ENCODE results near the gene SVIL. TPM values are rescaled to one million over a fixed set of nuclear protein-coding genes. Genes with fewer than 3 reads are reported as not detected.

The SVIL gene
- total and polyA plus RNA-seq, 2 donors = 11.5 to 25.8 TPM

GRCh38 chr10:29530112-29530976 lies 104.4 kb downstream of the SVIL start:
- H3K36me3 ChIP-seq (ENCODE audit: control insufficient read depth in 2 of 2, insufficient read depth in 2 of 2, low read length in 1 of 2) = no peaks in the 10 kb centered on the region
- WGBS = 96% methylated on average over 9 of the region's 9 CpGs
- H3K4me1 ChIP-seq (ENCODE audit: control insufficient read depth in 2 of 2, insufficient read depth in 2 of 2, low read length in 2 of 2) = no peaks in the 10 kb centered on the region
- DNase-seq (ENCODE audit: low read depth in 6 of 9, low spot score in 9 of 9) = no peak
- H3K27me3 ChIP-seq (ENCODE audit: control insufficient read depth in 2 of 2, insufficient read depth in 1 of 2, low read length in 1 of 2) = no peaks in the 10 kb centered on the region
- no peak overlapping the region for H3K4me3 ChIP-seq (ENCODE audit: low read length in 2 of 2)
- no peak overlapping the region for H3K27ac ChIP-seq (ENCODE audit: low read depth in 1 of 2, low read length in 1 of 2)
- no peaks in the 10 kb centered on the region for H3K9me3 ChIP-seq (ENCODE audit: control insufficient read depth in 2 of 2, insufficient read depth in 1 of 2, low read length in 1 of 2)

DNA sequence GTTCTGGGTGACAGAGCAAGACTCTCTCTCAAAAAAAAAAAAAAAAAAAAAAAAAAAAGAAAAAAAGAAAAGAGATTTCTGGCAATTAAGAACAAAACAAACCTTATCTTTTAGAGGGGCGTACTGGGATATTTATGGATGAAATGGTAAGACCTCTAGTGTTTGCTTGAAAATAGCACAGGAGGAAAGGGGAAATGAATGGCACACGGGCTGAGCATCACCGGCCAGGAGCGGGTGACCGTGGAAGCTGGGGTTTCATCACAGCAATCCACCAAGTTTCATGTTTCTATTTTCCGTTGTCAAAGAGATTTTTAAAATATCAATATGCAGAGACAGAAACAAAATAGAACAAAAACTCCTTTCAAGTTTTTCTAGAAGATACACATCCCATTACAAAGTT lies 105.6 kb downstream of the SVIL start:
- peaks cover 0 to 3% of the 10 kb centered on the region in 2 donors for H3K36me3 ChIP-seq (ENCODE audit: control insufficient read depth in 2 of 2, insufficient read depth in 2 of 2, low read length in 1 of 2)

DNA sequence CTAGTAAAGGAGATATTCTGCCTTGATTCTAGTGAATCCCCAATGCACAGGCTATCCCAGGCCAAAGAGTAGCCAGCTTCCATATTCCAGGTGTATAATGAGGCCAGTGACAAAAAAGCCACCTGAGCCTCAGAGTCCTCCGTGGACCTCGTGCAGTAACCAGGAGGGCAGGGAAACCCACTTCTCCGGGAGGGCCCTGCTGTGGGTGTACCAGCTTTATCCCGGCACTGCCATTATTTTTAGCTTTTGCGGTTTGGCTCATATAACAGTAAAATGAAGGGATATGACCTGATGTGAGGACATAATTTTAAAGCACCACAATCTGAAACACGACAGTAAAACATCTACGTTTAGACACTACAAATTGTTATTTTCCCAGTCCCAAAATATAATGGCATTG lies 109.0 kb downstream of the SVIL start:
- H3K9me3 ChIP-seq (ENCODE audit: control insufficient read depth in 2 of 2, insufficient read depth in 1 of 2, low read length in 1 of 2) = no peaks in the 10 kb centered on the region
- peaks cover 8 to 16% of the 10 kb centered on the region in 2 donors for H3K36me3 ChIP-seq (ENCODE audit: control insufficient read depth in 2 of 2, insufficient read depth in 2 of 2, low read length in 1 of 2)
- H3K4me3 ChIP-seq (ENCODE audit: low read length in 2 of 2) = no peak overlapping the region
- WGBS = 98% methylated on average over 7 of the region's 7 CpGs
- H3K27ac ChIP-seq (ENCODE audit: low read depth in 1 of 2, low read length in 1 of 2) = no peak overlapping the region
- no peak for DNase-seq (ENCODE audit: low read depth in 6 of 9, low spot score in 9 of 9)
- H3K4me1 ChIP-seq (ENCODE audit: control insufficient read depth in 2 of 2, insufficient read depth in 2 of 2, low read length in 2 of 2) = peaks cover 0 to 5% of the 10 kb centered on the region in 2 donors
- H3K27me3 ChIP-seq (ENCODE audit: control insufficient read depth in 2 of 2, insufficient read depth in 1 of 2, low read length in 1 of 2) = no peaks in the 10 kb centered on the region

More for the DNA sequence above, 105.6 kb downstream of the SVIL start:
- Histone ChIP-seq H3K4me3 (ENCODE audit: low read length in 2 of 2) (no peak overlapping the region), H3K9me3 (ENCODE audit: control insufficient read depth in 2 of 2, insufficient read depth in 1 of 2, low read length in 1 of 2) (no peaks in the 10 kb centered on the region), H3K27ac (ENCODE audit: low read depth in 1 of 2, low read length in 1 of 2) (no peak overlapping the region), H3K4me1 (ENCODE audit: control insufficient read depth in 2 of 2, insufficient read depth in 2 of 2, low read length in 2 of 2) (no peaks in the 10 kb centered on the region), H3K27me3 (ENCODE audit: control insufficient read depth in 2 of 2, insufficient read depth in 1 of 2, low read length in 1 of 2) (no peaks in the 10 kb centered on the region)
- no peak for DNase-seq (ENCODE audit: low read depth in 6 of 9, low spot score in 9 of 9)
- 97% methylated on average over 6 of the region's 6 CpGs for WGBS

- peaks cover 0 to 5% of the 10 kb centered on the region in 2 donors for H3K4me1 ChIP-seq (ENCODE audit: control insufficient read depth in 2 of 2, insufficient read depth in 2 of 2, low read length in 2 of 2)
- H3K36me3 ChIP-seq (ENCODE audit: control insufficient read depth in 2 of 2, insufficient read depth in 2 of 2, low read length in 1 of 2) = peaks cover 9 to 16% of the 10 kb centered on the region in 2 donors
- no peak for DNase-seq (ENCODE audit: low read depth in 6 of 9, low spot score in 9 of 9)
- no peak overlapping the region for H3K27ac ChIP-seq (ENCODE audit: low read depth in 1 of 2, low read length in 1 of 2)
- WGBS = 99% methylated on average over 9 of the region's 9 CpGs
- H3K4me3 ChIP-seq (ENCODE audit: low read length in 2 of 2) = no peak overlapping the region
- H3K9me3 ChIP-seq (ENCODE audit: control insufficient read depth in 2 of 2, insufficient read depth in 1 of 2, low read length in 1 of 2) = no peaks in the 10 kb centered on the region
- H3K27me3 ChIP-seq (ENCODE audit: control insufficient read depth in 2 of 2, insufficient read depth in 1 of 2, low read length in 1 of 2) = no peaks in the 10 kb centered on the region
These were observed 110.1 kb downstream of the SVIL start for GRCh38 chr10:29524720-29525119.

DNA sequence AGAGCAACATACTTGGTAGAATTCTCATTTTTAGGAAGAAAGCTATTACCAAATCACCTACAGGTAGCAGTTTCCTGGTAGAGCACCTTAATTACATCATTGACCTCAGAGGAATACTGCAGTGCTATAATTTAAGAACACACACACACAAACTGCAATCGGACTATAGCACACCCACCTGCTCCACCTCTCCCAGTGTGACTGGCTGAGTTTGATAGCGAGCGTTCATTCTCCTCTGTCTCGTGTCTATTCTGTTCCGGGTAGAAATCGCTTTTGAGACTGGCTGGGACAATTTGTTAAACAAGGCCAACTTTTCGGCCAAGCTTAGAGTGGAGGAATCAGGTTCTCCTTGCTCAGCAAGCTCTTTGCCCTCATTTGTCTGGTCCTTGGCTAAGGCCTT lies 110.5 kb downstream of the SVIL start:
- Histone ChIP-seq H3K27ac (ENCODE audit: low read depth in 1 of 2, low read length in 1 of 2) (no peak overlapping the region), H3K36me3 (ENCODE audit: control insufficient read depth in 2 of 2, insufficient read depth in 2 of 2, low read length in 1 of 2) (peaks cover 9 to 16% of the 10 kb centered on the region in 2 donors)
- WGBS = 97% methylated on average over 7 of the region's 7 CpGs

GRCh38 chr10:29522918-29523317 lies 111.9 kb downstream of the SVIL start:
- no peaks in the 10 kb centered on the region for H3K9me3 ChIP-seq (ENCODE audit: control insufficient read depth in 2 of 2, insufficient read depth in 1 of 2, low read length in 1 of 2)
- WGBS = 96% methylated on average over 4 of the region's 4 CpGs
- H3K27ac ChIP-seq (ENCODE audit: low read depth in 1 of 2, low read length in 1 of 2) = no peak overlapping the region
- no peak for DNase-seq (ENCODE audit: low read depth in 6 of 9, low spot score in 9 of 9)
- no peak overlapping the region for H3K4me3 ChIP-seq (ENCODE audit: low read length in 2 of 2)
- H3K27me3 ChIP-seq (ENCODE audit: control insufficient read depth in 2 of 2, insufficient read depth in 1 of 2, low read length in 1 of 2) = no peaks in the 10 kb centered on the region
- peaks cover 0 to 5% of the 10 kb centered on the region in 2 donors for H3K4me1 ChIP-seq (ENCODE audit: control insufficient read depth in 2 of 2, insufficient read depth in 2 of 2, low read length in 2 of 2)
- peaks cover 9 to 16% of the 10 kb centered on the region in 2 donors for H3K36me3 ChIP-seq (ENCODE audit: control insufficient read depth in 2 of 2, insufficient read depth in 2 of 2, low read length in 1 of 2)

More for the DNA sequence above, 110.5 kb downstream of the SVIL start:
- H3K27me3 ChIP-seq (ENCODE audit: control insufficient read depth in 2 of 2, insufficient read depth in 1 of 2, low read length in 1 of 2) = no peaks in the 10 kb centered on the region
- H3K4me3 ChIP-seq (ENCODE audit: low read length in 2 of 2) = no peak overlapping the region
- H3K4me1 ChIP-seq (ENCODE audit: control insufficient read depth in 2 of 2, insufficient read depth in 2 of 2, low read length in 2 of 2) = peaks cover 0 to 5% of the 10 kb centered on the region in 2 donors
- no peak for DNase-seq (ENCODE audit: low read depth in 6 of 9, low spot score in 9 of 9)
- no peaks in the 10 kb centered on the region for H3K9me3 ChIP-seq (ENCODE audit: control insufficient read depth in 2 of 2, insufficient read depth in 1 of 2, low read length in 1 of 2)

DNA sequence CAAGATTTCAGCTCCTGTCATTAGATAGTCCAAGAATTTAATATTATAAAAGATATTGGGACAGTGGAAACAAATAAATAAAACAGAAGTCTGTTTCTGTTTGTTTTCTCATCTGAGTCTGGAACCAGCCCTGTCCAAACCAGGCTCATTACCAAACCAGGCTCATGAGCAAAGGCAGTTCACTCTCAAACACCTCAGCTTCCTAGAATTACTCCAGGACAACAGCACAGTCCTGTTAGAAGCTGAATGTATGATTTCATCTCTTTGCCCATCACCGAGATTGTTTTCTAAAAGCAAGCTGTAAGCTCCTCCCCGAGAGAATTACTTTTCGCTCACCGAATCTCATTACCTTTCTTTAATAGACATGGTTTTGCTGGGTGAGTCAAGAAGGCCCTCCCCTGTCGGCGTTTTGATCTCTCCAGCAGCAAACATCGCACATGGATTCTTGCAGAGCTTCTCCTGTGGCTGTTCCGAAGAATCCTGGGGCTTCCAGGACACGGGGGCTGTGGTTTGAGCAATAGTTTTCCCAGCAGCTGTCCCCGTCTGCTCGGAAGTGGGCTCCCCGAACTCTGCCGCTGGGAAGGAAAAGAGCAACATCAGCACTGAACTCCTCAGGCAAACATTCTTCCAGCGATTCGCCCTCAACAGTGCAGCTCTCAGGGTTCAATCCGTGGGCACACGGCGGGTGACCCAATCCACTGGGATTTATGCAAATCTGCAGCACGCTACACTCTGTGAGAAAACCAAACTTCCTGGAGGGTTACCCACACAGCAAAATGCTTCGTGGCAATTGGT lies 112.5 kb downstream of the SVIL start:
- peaks cover 0 to 5% of the 10 kb centered on the region in 2 donors for H3K4me1 ChIP-seq (ENCODE audit: control insufficient read depth in 2 of 2, insufficient read depth in 2 of 2, low read length in 2 of 2)
- peak in 1 of 9 donors; percentile 13 for DNase-seq (ENCODE audit: low read depth in 6 of 9, low spot score in 9 of 9)
- no peak overlapping the region for H3K4me3 ChIP-seq (ENCODE audit: low read length in 2 of 2)
- 92% methylated on average over 20 of the region's 20 CpGs for WGBS
- H3K36me3 ChIP-seq (ENCODE audit: control insufficient read depth in 2 of 2, insufficient read depth in 2 of 2, low read length in 1 of 2) = peaks cover 9 to 16% of the 10 kb centered on the region in 2 donors
- no peaks in the 10 kb centered on the region for H3K9me3 ChIP-seq (ENCODE audit: control insufficient read depth in 2 of 2, insufficient read depth in 1 of 2, low read length in 1 of 2)
- peak overlapping the region in 1 of 2 donors; percentile 8 for H3K27ac ChIP-seq (ENCODE audit: low read depth in 1 of 2, low read length in 1 of 2)
- no peaks in the 10 kb centered on the region for H3K27me3 ChIP-seq (ENCODE audit: control insufficient read depth in 2 of 2, insufficient read depth in 1 of 2, low read length in 1 of 2)

GRCh38 chr10:29519659-29520058 lies 115.1 kb downstream of the SVIL start:
- no peaks in the 10 kb centered on the region for H3K27me3 ChIP-seq (ENCODE audit: control insufficient read depth in 2 of 2, insufficient read depth in 1 of 2, low read length in 1 of 2)
- peaks cover 9 to 16% of the 10 kb centered on the region in 2 donors for H3K36me3 ChIP-seq (ENCODE audit: control insufficient read depth in 2 of 2, insufficient read depth in 2 of 2, low read length in 1 of 2)
- peaks cover 0 to 5% of the 10 kb centered on the region in 2 donors for H3K4me1 ChIP-seq (ENCODE audit: control insufficient read depth in 2 of 2, insufficient read depth in 2 of 2, low read length in 2 of 2)
- H3K9me3 ChIP-seq (ENCODE audit: control insufficient read depth in 2 of 2, insufficient read depth in 1 of 2, low read length in 1 of 2) = no peaks in the 10 kb centered on the region
- DNase-seq (ENCODE audit: low read depth in 6 of 9, low spot score in 9 of 9) = no peak
- H3K27ac ChIP-seq (ENCODE audit: low read depth in 1 of 2, low read length in 1 of 2) = no peak overlapping the region
- H3K4me3 ChIP-seq (ENCODE audit: low read length in 2 of 2) = no peak overlapping the region
- 97% methylated on average over 3 of the region's 3 CpGs for WGBS

Data from thymus (tissue), 11 donors.